Activated gamma-delta T cell (primary cell): ENCODE results near the gene PPP2R2C.

Source experiments
- DNase-seq: peaks from one replicate; lab custom pipeline; 2025; lab: John Stamatoyannopoulos, UW

PPP2R2C gene

DNA sequence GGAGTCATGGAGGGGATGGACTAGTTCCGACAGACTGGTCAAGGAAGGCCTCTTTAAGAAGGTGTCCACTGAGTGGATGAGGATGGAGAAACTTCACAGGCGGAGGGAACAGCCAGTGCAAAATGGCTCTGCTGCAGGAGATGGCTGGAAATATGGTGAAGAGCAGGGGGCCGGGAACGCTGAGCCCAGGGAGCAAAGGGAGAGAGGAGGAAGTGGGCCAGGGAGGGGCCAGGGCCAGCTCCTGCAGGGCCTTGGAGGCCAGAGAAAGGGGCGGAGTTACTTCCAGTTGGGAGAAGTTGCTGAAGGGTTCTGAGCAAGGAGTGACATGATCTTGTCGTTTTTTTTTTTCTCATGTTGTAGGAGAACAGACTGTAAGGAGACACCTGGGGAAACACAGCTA is 108.3 kb downstream of the PPP2R2C start:
- no peak for DNase-seq

DNA sequence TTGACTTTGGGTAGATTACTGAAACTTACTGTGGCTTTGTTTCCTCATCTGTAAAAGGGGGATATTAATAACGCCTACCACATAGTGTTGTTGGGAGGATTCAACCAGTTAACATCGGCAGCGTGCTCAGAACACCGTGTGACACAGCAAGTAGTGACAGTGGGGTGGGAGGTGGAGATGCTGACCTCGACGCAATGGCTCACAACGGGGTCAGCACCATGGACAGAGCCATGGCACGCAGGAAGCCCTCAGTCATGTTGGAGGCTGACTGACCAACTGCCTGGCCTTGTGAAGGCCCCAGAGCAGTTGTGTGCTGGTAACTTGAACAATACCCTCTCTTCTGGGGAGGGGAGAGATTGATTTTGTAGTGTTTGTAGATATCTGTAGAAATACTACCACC is 109.5 kb downstream of the PPP2R2C start:
- no peak for DNase-seq

DNA sequence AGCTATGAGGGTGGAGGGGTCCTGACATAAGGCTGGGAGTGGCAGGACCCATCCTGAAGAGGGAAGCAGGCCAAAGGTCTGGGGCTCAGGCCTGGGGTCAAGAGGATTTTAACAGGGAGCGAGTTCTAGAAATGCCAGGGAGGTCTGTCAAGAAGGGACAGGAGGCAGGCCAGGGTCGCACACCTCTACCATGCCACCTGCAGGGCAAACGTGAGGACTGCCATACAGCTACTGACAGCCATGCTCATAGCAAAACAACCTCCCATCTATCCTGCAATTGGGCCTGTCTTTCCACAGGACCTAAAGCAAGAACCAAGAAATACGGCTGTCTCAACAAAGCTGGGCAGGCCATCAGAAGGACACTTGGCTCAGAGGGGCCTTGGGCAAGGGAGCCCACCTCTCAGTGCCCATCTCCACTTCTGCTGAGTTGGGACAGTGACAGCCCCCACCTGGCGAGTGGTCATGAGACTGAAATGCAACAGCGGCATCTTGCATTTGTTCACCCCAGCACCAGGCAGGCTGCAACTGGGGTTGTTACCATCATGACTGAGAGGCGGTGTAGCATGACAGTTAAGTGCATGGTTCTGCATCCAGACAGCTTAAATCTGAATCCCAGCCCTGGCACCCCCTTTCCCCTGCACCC is 110.0 kb downstream of the PPP2R2C start:
- DNase-seq: no peak

DNA sequence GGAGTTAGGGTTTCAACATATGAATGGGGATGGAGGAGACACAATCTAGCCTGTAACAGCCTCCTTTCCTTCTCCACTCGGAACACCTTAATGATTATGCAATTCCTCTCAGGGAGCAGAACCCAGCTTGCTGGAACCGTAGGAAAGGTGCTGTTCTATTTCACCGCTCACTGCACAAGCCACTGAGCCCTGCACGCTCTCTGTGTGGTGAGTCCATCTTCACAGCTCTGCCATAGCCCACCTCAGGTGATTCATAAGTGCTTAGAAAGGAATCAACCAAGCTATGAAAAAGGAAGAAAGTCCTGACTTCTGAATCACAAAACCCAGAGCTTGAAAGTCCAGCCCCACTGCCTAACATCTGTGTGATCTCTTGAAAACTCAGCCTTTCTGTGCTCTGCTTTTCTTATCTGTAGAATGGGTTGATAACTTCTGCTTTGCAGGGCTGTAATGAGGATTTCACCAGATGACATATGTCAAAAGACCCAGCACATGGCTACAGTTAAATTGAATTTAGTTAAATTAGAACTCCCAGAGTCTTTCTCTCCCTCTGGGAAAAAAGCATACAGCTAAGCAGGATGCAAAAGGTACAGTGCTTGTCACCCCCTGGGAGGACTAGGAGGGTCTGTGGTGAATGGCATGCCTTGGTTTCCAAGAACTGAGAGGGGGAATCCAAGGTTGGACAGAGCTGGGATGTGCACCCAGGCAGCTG is 111.2 kb downstream of the PPP2R2C start:
- DNase-seq: no peak

DNA sequence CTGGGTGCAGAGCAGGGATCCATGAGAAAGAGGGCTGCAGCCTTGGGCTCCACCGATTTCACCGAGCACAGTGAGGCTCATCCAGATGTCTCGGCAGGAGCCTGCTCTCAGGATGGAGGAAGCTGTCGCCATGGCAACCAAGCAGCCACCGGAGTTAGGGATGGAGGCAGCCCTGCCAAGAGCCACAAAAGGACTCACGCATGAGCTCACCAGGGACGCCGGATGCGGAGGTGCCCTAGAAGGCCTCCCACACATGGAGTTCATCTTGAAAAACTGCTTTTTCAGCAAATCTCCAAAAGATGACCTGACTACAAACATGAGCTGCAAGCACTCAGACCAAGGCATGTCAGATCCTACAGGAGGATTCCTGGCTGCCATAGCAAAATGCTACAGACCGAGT is 112.0 kb downstream of the PPP2R2C start:
- DNase-seq: no peak

DNA sequence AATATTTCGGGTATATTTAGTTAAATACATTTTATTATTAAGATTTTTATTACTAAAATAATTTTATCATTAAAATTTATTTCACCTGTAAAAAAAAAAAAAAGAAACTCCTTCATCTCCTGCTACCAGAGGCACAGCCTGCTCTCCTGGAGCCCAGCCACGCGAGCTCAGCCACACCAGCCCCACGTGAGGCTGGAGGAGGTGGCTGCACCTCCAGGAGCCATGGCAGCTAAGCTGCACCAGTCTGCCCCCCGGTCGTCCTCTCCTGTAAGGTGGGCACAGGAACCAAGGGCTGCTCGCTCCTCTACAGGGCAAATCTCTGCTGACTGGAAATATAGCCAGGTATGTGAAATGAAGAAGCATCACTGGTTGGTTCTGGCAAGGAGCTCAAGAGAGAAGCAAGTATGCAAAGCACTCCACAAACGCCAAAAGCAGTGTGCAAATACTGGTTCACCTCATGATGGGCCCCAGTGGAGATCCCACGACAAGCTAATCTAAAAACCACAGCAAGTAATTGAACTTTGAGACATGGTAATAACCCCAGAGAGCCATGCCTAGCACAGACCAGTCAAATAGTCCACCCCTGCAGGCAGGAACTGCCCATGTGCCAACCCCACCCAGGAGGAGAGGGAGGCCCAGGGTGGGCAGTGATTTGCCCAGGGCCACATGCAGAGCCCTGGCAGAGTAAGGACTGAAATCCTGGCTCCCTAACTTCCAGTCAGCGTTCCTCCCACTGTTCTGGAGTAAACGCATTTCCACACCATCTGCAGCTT is 112.7 kb downstream of the PPP2R2C start:
- DNase-seq: no peak

DNA sequence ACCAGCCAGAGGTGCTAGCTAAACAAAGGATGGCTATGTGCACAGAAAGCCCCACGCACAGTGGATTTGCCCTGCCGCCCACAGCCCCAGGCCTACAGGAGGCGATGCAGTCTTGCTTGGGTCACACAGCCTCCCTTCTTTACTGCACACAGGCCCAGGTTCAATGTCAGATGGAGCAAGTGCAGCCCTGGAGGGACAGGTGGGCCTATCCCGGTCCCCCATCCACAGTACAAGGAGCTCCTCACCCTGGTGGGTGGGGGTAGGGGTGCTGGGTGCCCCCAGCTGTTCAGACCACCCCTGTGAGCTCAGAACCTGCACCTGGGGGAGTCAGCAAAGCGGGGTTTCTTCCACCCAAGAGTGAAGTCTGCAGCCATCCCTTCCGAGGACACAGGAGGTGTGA is 114.9 kb downstream of the PPP2R2C start:
- DNase-seq: no peak

DNA sequence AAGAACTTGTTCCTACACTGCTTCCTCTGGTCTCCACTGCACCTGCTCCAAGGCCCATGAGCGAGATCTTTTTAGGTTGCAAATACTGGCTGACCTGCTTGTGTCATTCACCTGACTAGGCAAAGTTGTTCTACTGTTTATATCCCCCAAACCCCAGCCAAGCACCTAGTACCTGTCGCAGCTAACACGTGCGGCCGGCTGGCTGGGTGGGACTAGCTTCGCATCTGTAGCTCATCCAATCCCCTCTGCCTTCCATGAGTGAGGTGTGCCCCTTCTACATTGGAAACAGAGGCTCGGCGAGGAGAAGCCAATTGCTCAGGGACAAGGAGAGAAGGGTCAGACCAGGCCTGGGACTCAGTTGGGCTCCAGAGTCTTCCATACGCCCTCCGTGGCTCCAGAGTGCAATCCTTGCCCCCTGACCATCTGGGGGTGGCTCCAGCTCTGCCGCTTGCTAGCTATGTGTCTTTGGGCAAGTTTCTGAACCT is 116.3 kb downstream of the PPP2R2C start:
- no peak for DNase-seq

DNA sequence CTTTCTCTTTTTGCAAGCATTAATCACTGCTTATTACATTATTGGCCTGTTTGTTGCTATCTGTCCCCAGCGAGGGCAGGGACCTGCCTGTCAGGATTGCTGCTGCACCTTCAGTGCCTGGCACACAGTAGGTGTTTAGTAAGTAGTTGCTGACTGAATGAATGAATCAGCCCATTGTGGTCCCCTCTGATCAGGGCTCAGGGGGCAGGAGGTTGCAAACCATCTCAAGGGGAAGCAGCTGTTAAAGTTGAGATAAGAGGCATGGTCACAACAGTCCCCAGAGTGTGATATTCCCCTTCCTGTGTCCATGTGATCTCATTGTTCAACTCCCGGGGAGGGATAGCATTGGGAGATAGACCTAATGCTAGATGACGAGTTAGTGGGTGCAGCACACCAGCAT is 117.4 kb downstream of the PPP2R2C start:
- no peak for DNase-seq

DNA sequence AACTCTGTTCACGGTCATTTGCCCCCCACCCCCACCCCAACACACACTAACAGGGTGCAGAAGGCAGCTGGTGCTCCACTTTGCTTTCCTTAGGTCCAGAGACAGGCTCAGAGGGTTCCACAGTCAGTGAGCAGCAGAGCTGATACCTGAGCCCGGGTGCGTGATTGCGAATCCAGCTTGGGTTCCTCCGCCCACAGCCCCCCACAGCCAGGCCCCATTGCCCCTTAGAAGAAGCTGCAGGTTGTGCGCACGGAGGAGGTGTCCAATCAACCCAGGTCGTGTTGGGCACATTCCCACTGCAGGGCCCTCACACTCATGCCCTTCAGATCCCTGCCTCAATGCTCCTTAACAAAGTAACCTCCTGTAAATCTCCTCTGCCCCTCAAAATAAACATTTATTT is 117.8 kb downstream of the PPP2R2C start:
- DNase-seq: no peak

DNA sequence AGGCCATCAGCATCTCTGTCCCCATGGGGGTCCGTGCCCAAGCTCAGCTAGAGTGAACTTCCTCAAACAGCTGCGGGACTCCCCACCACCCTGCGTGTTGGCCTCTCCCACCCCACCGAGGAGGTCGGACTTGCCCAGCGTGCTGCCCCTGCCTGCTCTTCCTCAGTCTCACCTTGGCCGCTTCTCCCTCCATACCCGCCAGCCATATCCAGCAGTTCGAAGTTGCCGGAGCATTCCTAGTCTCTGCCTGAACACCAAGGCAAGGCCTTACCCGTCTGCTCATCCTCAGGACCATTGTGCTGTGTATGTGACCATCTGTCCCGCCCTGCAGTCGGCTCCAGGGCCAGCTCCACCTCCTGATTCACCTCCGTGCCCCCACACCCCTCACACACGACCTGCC is 118.3 kb downstream of the PPP2R2C start:
- no peak for DNase-seq

DNA sequence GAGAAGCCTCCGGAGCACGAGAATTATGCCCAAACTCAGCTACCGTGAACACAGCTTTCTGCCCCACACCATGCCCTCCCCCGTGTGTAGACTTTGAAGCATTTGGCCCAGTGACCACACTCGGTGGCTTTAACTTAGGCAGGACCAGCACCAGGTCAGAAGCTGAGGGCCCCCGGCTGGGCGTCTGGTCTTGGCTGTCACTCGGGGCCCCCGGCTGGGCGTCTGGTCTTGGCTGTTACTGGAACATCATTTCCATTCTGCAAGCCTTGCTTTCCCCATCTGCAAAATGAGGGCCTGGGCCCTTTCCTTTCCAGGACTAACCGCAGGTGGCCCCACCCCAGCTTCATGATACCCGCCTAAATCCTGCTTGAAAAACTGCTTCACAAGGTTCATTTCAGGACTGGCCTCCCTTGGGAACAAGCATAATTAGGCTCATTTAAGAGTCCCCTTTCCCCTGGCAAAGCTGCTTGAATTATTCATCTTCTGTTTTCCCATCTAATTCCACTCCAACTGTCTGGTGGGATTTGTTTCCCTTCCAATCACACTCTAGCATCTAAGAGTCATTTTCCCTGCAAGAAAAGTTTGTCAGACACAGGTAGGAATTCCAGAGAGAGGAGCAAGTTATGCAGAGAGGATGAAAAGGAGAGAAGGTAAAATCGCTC is 120.3 kb downstream of the PPP2R2C start:
- DNase-seq: no peak

DNA sequence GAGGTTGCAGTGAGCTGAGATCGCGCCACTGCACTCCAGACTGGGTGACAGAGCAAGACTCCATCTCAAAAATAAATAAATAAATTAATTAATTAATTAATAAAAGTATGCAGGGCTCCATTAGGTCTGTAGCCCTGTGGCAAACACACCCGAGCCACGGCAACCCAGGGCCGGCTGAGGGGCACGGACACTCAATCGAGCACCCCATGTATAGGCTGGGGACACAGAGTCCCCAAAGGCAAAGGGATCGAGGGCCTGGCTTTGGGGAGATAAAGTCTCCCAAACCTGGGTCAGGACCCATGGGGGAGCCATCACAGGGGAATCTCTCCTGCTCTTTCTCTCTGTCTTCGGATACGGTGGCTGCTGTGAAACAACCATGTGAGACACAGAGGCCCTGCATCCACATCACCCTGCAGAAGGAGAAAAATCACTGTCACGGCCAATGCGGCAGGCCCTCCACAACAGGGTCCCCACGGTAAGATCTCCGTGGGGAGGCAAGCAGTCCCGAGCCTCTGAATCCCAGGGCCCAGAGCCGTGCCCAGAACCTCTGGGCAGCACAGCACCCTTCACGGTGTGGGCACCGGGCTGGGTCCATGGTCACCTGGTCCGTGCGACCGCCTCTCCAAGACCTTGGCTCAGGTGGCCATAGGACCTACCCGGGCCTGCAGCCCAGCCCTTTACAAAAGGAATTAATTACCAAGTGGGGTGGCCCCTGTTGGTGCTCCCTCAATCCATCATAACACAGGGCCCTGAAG is 121.0 kb downstream of the PPP2R2C start:
- DNase-seq: no peak

DNA sequence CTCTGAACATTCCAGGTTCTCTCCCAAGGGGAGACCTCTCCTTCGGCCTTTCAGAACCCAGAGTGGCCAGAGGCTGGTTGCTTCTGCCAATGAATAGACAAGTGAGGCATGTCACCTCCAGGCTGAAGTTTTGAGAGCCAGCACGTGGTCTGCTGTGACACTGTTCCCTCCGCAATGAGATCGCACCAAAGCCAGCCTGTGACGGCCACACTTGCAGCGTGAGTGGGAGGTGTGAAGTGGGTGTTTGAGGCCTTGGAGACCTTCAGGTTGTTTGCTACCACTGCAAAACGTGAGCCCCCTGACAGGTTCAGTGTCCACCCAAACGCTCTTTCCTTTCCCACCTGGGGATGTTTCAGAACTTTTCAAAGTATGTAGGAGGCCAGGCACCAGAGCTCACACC is 121.8 kb downstream of the PPP2R2C start:
- no peak for DNase-seq

DNA sequence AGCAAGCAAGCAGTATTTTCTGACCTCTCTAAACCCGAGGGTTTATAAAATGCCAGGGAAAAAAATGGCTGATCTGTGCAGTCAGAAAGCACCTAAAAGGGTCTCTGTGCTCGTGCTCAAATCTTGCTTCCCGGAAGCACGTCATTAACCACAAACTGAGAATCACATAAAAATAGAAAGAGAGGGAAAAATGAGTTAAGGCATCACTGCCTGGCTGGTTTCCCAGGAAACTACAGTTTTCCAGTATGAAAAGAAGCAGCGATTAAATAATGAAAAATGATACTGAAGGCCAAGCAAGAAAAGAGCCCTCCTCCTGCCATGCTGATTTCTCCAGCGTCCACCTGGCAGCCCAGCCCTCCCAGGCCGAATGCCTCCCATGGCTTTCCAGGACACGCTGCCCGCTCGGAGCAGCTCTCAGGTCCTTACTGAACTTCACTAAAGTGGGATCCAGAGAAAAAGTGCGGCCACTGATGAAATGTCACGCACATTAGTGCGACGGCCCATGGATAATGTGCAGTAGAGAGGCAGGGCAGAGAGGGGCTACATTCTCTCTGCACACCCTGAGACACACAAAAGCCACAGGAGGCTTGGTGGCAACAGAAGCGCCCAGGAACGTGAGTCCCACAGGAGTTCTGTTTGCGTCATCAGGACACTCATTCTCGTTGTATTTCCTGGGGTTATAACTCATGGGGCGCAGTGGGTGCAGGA is 122.4 kb downstream of the PPP2R2C start:
- no peak for DNase-seq

DNA sequence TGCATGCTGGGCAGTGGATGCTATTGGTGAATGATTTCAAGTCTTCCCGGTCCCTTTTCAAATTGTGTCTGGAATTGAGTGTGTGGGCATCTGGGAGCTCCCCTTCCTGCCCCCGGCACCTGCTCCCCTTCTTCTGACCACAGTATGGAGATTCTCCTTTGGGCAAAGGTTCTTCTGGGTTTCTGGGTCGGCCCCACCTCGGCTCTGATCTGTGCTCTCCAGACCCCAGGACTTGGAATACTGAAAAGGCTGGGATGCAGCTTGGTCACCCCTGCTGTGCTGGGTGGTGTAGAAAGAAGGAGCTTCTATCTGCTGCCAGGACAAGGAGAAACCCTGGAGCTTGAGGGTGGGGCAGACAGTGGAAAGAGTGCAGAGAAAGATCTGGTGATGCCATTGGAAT is 124.0 kb downstream of the PPP2R2C start:
- no peak for DNase-seq

DNA sequence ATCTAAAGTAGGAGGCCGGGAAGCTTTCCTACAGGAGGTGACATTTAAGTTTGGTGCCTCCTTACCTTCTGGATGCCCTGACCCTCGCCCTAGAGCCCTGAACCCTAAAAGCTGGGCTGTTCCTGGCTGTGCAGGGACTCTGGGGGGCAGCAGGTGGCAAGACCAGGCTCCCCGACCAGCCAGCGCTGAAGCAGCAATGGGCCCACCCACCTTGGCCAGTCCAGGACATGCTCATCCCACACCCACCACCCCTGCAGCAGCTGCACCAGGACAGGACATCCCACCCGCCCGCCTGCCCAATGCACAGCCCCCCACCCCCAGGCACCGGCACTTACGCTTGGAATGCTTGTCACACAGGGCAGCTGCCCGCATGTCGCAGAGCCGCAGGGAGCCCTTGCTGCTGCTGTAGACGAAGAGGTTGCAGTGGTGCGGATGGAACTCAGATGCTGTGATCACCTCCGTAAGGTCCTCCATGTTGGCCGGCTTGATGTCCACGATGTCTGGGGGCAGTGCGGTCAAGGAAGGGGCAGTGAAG is 124.8 kb downstream of the PPP2R2C start:
- no peak for DNase-seq

DNA sequence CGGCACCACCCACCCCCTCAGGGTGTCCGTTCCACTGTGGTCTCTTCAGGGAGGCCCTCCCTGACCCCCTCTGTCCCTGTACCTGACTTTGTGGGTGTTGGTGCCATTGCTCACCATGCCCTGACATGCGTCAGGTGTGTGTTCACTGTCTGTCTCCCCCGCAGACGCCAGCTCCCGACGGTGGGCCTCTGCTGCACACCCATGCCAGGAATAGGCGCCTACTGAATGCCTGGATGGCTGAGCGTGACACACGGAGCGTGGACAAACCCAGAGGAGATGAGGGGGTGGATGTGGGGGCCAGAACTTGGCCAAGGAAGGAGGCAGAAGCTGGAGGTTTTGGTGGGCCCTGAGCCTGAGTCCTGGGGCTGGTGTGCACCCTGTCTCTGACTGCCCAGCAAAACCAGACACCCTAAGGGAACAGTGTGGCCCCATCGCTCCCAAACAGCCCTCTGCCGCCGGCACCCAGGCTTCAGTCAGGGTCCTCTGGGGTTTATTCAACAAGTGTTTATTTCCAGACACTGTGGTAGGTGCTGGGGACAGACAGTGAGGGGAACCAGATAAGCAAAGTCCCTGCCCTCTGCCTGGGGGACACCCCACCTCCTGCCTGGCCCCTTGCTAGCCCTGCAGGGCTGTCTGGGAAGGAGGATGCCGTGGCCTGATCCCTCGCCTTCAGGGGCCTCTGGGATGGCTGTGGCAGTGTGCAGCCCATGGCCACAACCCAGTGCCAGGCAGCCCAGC is 125.9 kb downstream of the PPP2R2C start:
- no peak for DNase-seq

DNA sequence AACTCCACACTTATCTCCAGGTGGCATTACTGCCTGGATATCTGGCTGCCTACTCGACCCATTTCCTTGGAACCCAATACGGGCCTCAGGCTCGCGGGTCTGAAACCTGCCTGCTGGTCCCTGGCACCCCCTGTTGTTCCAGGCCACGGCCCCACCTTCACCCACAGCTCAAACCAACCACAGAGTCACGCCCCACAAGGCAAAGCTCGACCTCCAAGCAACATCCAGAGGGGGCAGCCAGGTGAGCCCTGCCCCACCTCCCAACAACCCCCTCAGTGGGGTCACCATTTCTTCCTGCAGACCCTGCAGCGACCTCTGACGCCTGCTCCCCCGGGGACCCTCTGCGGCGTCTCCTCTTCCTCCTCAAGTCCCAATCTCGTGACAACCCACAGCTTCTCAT is 126.5 kb downstream of the PPP2R2C start:
- DNase-seq: no peak
